H1 (cell line): ENCODE data around the gene CLIP3. TPM values are rescaled to one million over a fixed set of nuclear protein-coding genes. Genes with fewer than 3 reads are reported as not detected.

ENCODE experiments used
- CTCF ChIA-PET: fragments of 300-600 bp; sonication (Branson Sonifier 250); formaldehyde crosslinking; loops from one replicate; lab custom pipeline; 2021; ENCODE audit not compliant: partially characterized antibody; lab: Charles Lee
- POLR2A ChIA-PET: fragments of 300-600 bp; sonication (Branson Sonifier 250); formaldehyde crosslinking; loops from one replicate; lab custom pipeline; 2021; ENCODE audit warnings: inconsistent platforms; ENCODE audit not compliant: partially characterized antibody; lab: Charles Lee
- DNase-seq, 2 experiments: peaks; one replicate each; pipeline versions ENCODE4 v3.0.0 to v3.0.0-alpha.2; 2010 to 2022; ENCODE audit warnings: low spot score in 2 of 2, low read depth in 1 of 2, mixed read lengths in 1 of 2
- FAIRE-seq: peaks from 2 replicates; lab custom pipeline; 2011; peaks lifted over from hg19 to GRCh38; lab: Jason Lieb, UNC
- H2AFZ ChIP-seq: 2 replicates; pipeline ENCODE4 v1.8.1; 2012; ENCODE audit warnings: low read length, inconsistent platforms
- H2AK5ac ChIP-seq: 2 replicates; pipeline ENCODE4 v1.6.1; 2013; ENCODE audit warnings: low read depth, low read length
- H2BK120ac ChIP-seq: replicated peaks from 2 replicates; pipeline ENCODE3; 2013; ENCODE audit warnings: low read depth, low read length, inconsistent platforms
- H2BK12ac ChIP-seq: 2 replicates; pipeline ENCODE4 v1.6.1; 2013; ENCODE audit warnings: low read depth, low read length
- H2BK15ac ChIP-seq: 2 replicates; pipeline ENCODE4 v1.6.1; 2013; ENCODE audit warnings: low read length
- H2BK20ac ChIP-seq: 2 replicates; pipeline ENCODE4 v1.6.1; 2013; ENCODE audit warnings: low read length
- H2BK5ac ChIP-seq: 2 replicates; pipeline ENCODE4 v1.6.1; 2013; ENCODE audit warnings: low read depth, low read length
- H3K14ac ChIP-seq: 2 replicates; pipeline ENCODE4 v1.6.1; 2013; ENCODE audit warnings: inconsistent platforms; ENCODE audit not compliant: insufficient read length
- H3K18ac ChIP-seq: 2 replicates; pipeline ENCODE4 v1.6.1; 2013; ENCODE audit warnings: low read length; ENCODE audit errors: extremely low read depth
- H3K23ac ChIP-seq: 2 replicates; pipeline ENCODE4 v1.6.1; 2013; ENCODE audit warnings: inconsistent platforms; ENCODE audit not compliant: insufficient read length
- H3K23me2 ChIP-seq: 2 replicates; pipeline ENCODE4 v1.6.1; 2013; ENCODE audit warnings: low read depth, low read length
- H3K27ac ChIP-seq: 2 replicates; pipeline ENCODE4 v1.6.1; 2011; ENCODE audit warnings: low read depth, low read length, inconsistent platforms
- H3K27me3 ChIP-seq, 4 experiments: replicated peaks in 1 of 4; 1 replicate in 1 of 4; 2 replicates in 3 of 4; pipeline versions ENCODE4 v1.6.1 to v1.8.1; 2011 to 2013; ENCODE audit warnings: low read length in 3 of 4, mild to moderate bottlenecking in 3 of 4, inconsistent platforms in 2 of 4, mixed read lengths in 2 of 4, moderate library complexity in 1 of 4; ENCODE audit not compliant: control insufficient read depth in 3 of 4, insufficient read depth in 3 of 4; ENCODE audit errors: extremely low read depth in 1 of 4
- H3K36me3 ChIP-seq, 4 experiments: 2 replicates each; pipeline versions ENCODE4 v1.6.1 to v1.8.1; 2011 to 2013; ENCODE audit warnings: mild to moderate bottlenecking in 4 of 4, low read length in 3 of 4, moderate library complexity in 2 of 4, control low read depth in 1 of 4, inconsistent platforms in 1 of 4; ENCODE audit not compliant: insufficient read depth in 4 of 4, control insufficient read depth in 2 of 4
- H3K4ac ChIP-seq: replicated peaks from 2 replicates; pipeline ENCODE3; 2013; ENCODE audit warnings: low read length, low read depth, mixed read lengths, inconsistent platforms; ENCODE audit not compliant: insufficient read length
- H3K4me1 ChIP-seq, 4 experiments: replicated peaks in 1 of 4; 1 replicate in 1 of 4; 2 replicates in 3 of 4; pipeline versions ENCODE4 v1.6.1 to v1.8.1; 2011 to 2013; ENCODE audit warnings: low read length in 3 of 4, inconsistent platforms in 2 of 4, mixed read lengths in 1 of 4; ENCODE audit not compliant: insufficient read depth in 4 of 4, control insufficient read depth in 3 of 4
- H3K4me2 ChIP-seq, 2 experiments: 2 replicates each; pipeline versions ENCODE4 v1.6.1 to v1.8.1; 2011 to 2013; ENCODE audit warnings: low read depth in 2 of 2, low read length in 2 of 2, control low read depth in 1 of 2, inconsistent platforms in 1 of 2, mild to moderate bottlenecking in 1 of 2; ENCODE audit not compliant: insufficient read depth in 1 of 2
- H3K4me3 ChIP-seq, 4 experiments: fragments of 200-600, 300-600 bp in 1 of 4; sonication (generic), shearing (Covaris generic), sonication (Bioruptor Twin) in 1 of 4; 2 replicates each; pipeline versions ENCODE4 v1.5.1 to v1.8.1; 2011 to 2016; ENCODE audit warnings: low read length in 4 of 4, low read depth in 3 of 4, control low read depth in 2 of 4, inconsistent platforms in 2 of 4, mild to moderate bottlenecking in 2 of 4, mixed read lengths in 1 of 4, moderate library complexity in 1 of 4; ENCODE audit not compliant: insufficient read depth in 2 of 4; ENCODE audit errors: extremely low read depth in 1 of 4
- H3K56ac ChIP-seq: replicated peaks from 2 replicates; pipeline ENCODE3; 2013; ENCODE audit warnings: low read depth, mild to moderate bottlenecking, mixed read lengths, low read length, inconsistent platforms; ENCODE audit not compliant: insufficient read length
- H3K79me1 ChIP-seq: 2 replicates; pipeline ENCODE4 v1.6.1; 2013; ENCODE audit warnings: low read depth, low read length, control low read depth
- H3K79me2 ChIP-seq, 2 experiments: 2 replicates each; pipeline versions ENCODE4 v1.6.1 to v1.8.1; 2012 to 2013; ENCODE audit warnings: low read length in 2 of 2, mild to moderate bottlenecking in 2 of 2, inconsistent platforms in 1 of 2; ENCODE audit not compliant: insufficient read depth in 2 of 2, control insufficient read depth in 1 of 2
- H3K9ac ChIP-seq, 4 experiments: replicated peaks in 1 of 4; 1 replicate in 1 of 4; 2 replicates in 3 of 4; pipeline versions ENCODE4 v1.6.1 to v1.8.1; 2011 to 2013; ENCODE audit warnings: low read depth in 3 of 4, low read length in 3 of 4, control low read depth in 2 of 4, mild to moderate bottlenecking in 2 of 4, moderate library complexity in 2 of 4, inconsistent platforms in 1 of 4; ENCODE audit errors: extremely low read depth in 1 of 4
- H3K9me3 ChIP-seq, 2 experiments: 2 replicates each; pipeline versions ENCODE4 v1.6.1 to v1.8.1; 2012 to 2013; ENCODE audit warnings: mild to moderate bottlenecking in 2 of 2, moderate library complexity in 2 of 2, control low read depth in 1 of 2, inconsistent platforms in 1 of 2, low read depth in 1 of 2, low read length in 1 of 2, mixed read lengths in 1 of 2; ENCODE audit not compliant: insufficient read depth in 2 of 2
- H4K20me1 ChIP-seq, 2 experiments: replicated peaks in 1 of 2; 2 replicates each; pipeline versions ENCODE3 to v1.8.1; 2011 to 2013; ENCODE audit warnings: inconsistent platforms in 2 of 2, low read length in 2 of 2, mild to moderate bottlenecking in 1 of 2; ENCODE audit not compliant: insufficient read depth in 2 of 2, control insufficient read depth in 1 of 2
- H4K5ac ChIP-seq: 2 replicates; pipeline ENCODE4 v1.6.1; 2013; ENCODE audit warnings: low read length, low read depth, mixed read lengths, inconsistent platforms; ENCODE audit not compliant: insufficient read length
- H4K8ac ChIP-seq: 2 replicates; pipeline ENCODE4 v1.8.0; 2013; ENCODE audit warnings: mild to moderate bottlenecking, moderate library complexity, low read length, inconsistent platforms; ENCODE audit not compliant: insufficient read depth; ENCODE audit errors: extremely low read depth
- H4K91ac ChIP-seq: replicated peaks from 2 replicates; pipeline ENCODE3; 2013; ENCODE audit warnings: low read length, mixed read lengths, inconsistent platforms; ENCODE audit not compliant: insufficient read length
- SIRT6 ChIP-seq: IDR thresholded peaks from one replicate; pipeline ENCODE4 v1.7.1; 2012; ENCODE audit warnings: low read length, inconsistent platforms
- WGBS, 2 experiments: shearing (Covaris generic) in 1 of 2; methylation state at CpG; one replicate each; pipeline versions ENCODE4 v1.1.6 to v1.1.7; 2013 to 2015; ENCODE audit warnings: low lambda C conversion rate in 2 of 2, mixed read lengths in 2 of 2, inconsistent platforms in 1 of 2, low coverage in 1 of 2, missing lambda C conversion rate in 1 of 2; ENCODE audit not compliant: insufficient replicate concordance in 2 of 2, insufficient coverage in 1 of 2, insufficient read length in 1 of 2; ENCODE audit errors: extremely low coverage in 1 of 2, missing lambda C conversion rate in 1 of 2; 5-methylcytosine and 5-hydroxymethylcytosine counted together
- polyA plus RNA-seq, 7 experiments: library from polyadenylated mRNA; depleted of rRNA in 3 of 7; stranded (reverse) in 5 of 7; unstranded in 2 of 7; fragments of >200 nt in 5 of 7; fragments of 200-250 nt in 2 of 7; gene quantifications; 1 replicate in 5 of 7; 2 replicates in 1 of 7; 4 replicates in 1 of 7; pipeline versions ENCODE4 v1.2.1 to v1.2.3, GENCODE V29; 2011 to 2013; ENCODE audit warnings: missing spikeins in 2 of 7, mixed read lengths in 2 of 7
- total RNA-seq: library from RNA; stranded (reverse); fragmentation: NEBNext Ultra II Directional; extraction: Animal tissue kit (Norgen Biotek cat#: 25700); gene quantifications from 2 replicates; pipeline ENCODE4 v1.2.1, GENCODE V29; 2021

Gene CLIP3
- total and polyA plus RNA-seq, 2 of the 8 experiments (the other 6 are each of a cell fraction or from before 2014, with no cell fraction given), result 5.9 to 21.7 TPM

GRCh38 chr19:36058481-36059179 is 26.0 kb upstream of the CLIP3 start:
- Histone ChIP-seq H4K8ac (no peak overlapping the region), H3K23me2 (peaks cover 2% of the 10 kb centered on the region), H3K27ac (no peak overlapping the region), H2BK5ac (no peak overlapping the region), H3K56ac (no peak overlapping the region), H3K9me3 (no peaks in the 10 kb centered on the region), H3K27me3 (no peaks in the 10 kb centered on the region), H3K23ac (no peak overlapping the region), H2AFZ (no peak overlapping the region), H3K18ac (no peak overlapping the region), H2BK12ac (no peak overlapping the region), H2BK20ac (no peak overlapping the region), H3K4me3 (no peak overlapping the region), H2BK15ac (no peak overlapping the region), H3K4me1 (peaks cover 0 to 4% (median under 1%) of the 10 kb centered on the region in 4 experiments; a peak in 2 of 7 replicates), H4K91ac (no peak overlapping the region), H2BK120ac (no peak overlapping the region), H2AK5ac (no peak overlapping the region), H3K36me3 (peaks cover 20 to 34% (median 30%) of the 10 kb centered on the region in 4 experiments; a peak in 7 of 8 replicates), H3K14ac (no peak overlapping the region), H4K5ac (no peak overlapping the region)
- POLR2A ChIA-PET, result interaction anchor here (1.0 to 1.6 kb wide), 2 partner anchors 14 to 70 kb away, joined by 3 to 5 read pairs; no protein-coding TSS in a partner anchor
- no peak for FAIRE-seq
- CTCF ChIA-PET, result interaction anchor here (1.2 to 1.7 kb wide), 4 partner anchors 25 to 81 kb away, joined by 3 to 5 read pairs (median 3); partner anchors contain the start of gene CLIP3
- no peak for DNase-seq
- TF ChIP-seq SIRT6, result no peak
- TF ChIP-seq, all 59 proteins: peak for 0
- 87% methylated on average over 12 of the region's 12 CpGs; no CpG with 5 or more reads in 1 of the 2 experiments for WGBS, 2 experiments
- Histone ChIP-seq H3K79me2 (peaks cover 3 to 35% of the 10 kb centered on the region in 2 experiments; a peak in 3 of 4 replicates), H3K9ac (no peak overlapping the region), H3K79me1 (peaks cover 4% of the 10 kb centered on the region; the same call in 1 of the 2 replicates), H4K20me1 (peaks cover 8 to 16% of the 10 kb centered on the region in 2 experiments), H3K4me2 (no peak overlapping the region), H3K4ac (no peak overlapping the region)
